GOT3 (cell line): ENCODE data around the gene IPCEF1.
"Not testable (repeated sequence)": the region's sequence is repeated elsewhere in the genome, so short reads cannot be mapped to it uniquely, and the experiment has no call there.

Source experiments
- DNase-seq: peaks from one replicate; lab custom pipeline; 2025; ENCODE audit warnings: mixed read lengths; lab: John Stamatoyannopoulos, UW

The IPCEF1 gene

GRCh38 chr6:154331750-154332149, 24.9 kb downstream of the IPCEF1 start:
- no peak for DNase-seq

- DNase-seq: no peak
Observed at GRCh38 chr6:154329350-154330170, 27.0 kb downstream of the IPCEF1 start.

GRCh38 chr6:154327313-154327712, 29.3 kb downstream of the IPCEF1 start:
- not testable (repeated sequence) for DNase-seq

GRCh38 chr6:154325142-154325541, 31.5 kb downstream of the IPCEF1 start:
- no peak for DNase-seq

- DNase-seq: no peak
Observed at GRCh38 chr6:154320181-154320580, 36.4 kb downstream of the IPCEF1 start.

- no peak for DNase-seq
Observed at GRCh38 chr6:154319231-154319858, 37.3 kb downstream of the IPCEF1 start.

- DNase-seq: no peak
Observed at GRCh38 chr6:154318721-154319120, 37.9 kb downstream of the IPCEF1 start.

- no peak for DNase-seq
Observed at GRCh38 chr6:154316131-154316530, 40.5 kb downstream of the IPCEF1 start.

GRCh38 chr6:154314084-154314483, 42.5 kb downstream of the IPCEF1 start:
- no peak for DNase-seq

- no peak for DNase-seq
Observed at GRCh38 chr6:154308986-154309385, 47.6 kb downstream of the IPCEF1 start.

GRCh38 chr6:154307696-154308425, 48.7 kb downstream of the IPCEF1 start:
- no peak for DNase-seq

- not testable (repeated sequence) for DNase-seq
Observed at GRCh38 chr6:154307147-154307546, 49.5 kb downstream of the IPCEF1 start.

- no peak for DNase-seq
Observed at GRCh38 chr6:154306696-154307095, 49.9 kb downstream of the IPCEF1 start.

GRCh38 chr6:154304191-154304590, 52.4 kb downstream of the IPCEF1 start:
- no peak for DNase-seq

- DNase-seq: not testable (repeated sequence)
Observed at GRCh38 chr6:154303642-154304041, 53.0 kb downstream of the IPCEF1 start.

- DNase-seq: no peak
Observed at GRCh38 chr6:154301839-154302752, 54.5 kb downstream of the IPCEF1 start.

- DNase-seq: no peak
Observed at GRCh38 chr6:154301086-154301625, 55.4 kb downstream of the IPCEF1 start.

GRCh38 chr6:154298297-154298696, 58.3 kb downstream of the IPCEF1 start:
- DNase-seq: no peak

- DNase-seq: no peak
Observed at GRCh38 chr6:154297721-154298120, 58.9 kb downstream of the IPCEF1 start.

- no peak for DNase-seq
Observed at GRCh38 chr6:154297210-154297609, 59.4 kb downstream of the IPCEF1 start.

- no peak for DNase-seq
Observed at GRCh38 chr6:154295733-154296132, 60.9 kb downstream of the IPCEF1 start.
